ENCODE results near the gene BPIFB6.

The BPIFB6 gene

DNA sequence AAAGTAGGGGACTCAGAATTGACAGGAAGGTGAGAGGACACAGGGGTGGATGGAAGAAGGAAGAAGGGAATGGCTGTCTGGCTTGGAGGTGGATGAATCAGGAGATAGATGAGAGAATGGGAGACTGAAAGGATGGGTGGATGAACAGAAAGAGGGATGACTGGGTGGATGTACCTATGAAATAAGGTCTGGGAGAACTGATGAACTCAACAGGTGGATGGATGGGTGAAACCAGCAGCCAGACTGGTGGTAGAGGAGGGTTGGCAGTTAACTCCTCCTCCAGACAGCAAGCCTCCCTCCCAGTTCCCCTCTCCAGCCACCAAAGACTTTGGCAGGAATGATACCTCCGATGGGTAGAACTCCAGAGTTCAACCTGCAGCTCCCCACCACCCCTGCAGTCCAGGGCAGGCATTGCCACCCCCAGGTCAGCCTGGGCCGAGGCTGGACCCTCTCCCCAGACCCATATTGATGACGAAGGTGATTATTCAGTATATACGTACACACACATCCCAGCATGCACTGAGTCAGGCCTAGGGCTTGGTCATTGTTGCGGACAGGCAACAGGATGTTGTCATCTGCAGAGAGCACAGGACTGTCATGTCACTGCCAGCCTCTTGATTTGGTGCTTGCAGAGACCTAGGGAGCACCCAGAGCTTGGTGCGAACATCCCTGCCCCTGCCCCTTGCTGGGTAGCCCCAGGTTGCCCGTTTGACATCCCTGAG, 29.2 kb upstream of the BPIFB6 start:
- no peak for DNase-seq

DNA sequence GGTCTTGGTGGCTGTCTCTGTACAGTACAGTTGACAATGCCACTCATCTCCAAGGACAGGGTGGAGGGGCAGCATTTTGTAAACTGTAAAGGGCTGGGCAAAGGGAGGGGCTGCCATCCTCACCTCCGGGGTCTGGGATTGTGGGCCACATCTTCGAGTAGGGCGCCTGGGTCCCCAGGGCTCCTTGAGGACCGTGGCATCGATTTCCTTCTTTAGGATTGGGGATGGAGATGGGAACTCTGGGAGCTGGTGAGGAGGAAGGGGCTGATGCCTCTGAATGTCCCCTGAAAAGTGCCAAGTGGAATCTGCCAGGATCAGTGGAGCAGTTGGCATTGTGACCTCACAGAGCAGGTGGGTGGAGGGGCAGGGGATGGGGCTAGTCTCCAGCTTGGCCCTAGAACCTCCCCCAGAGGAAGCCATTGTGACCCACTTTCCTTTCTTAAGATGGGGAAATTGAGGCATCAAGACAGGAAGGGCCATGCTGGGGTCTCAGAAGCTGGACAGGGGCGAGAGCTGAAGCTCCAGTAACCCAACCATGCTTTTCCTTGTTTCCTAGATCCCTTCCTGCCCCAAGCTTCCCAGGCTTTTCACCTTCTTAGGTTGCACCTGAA, 27.2 kb upstream of the BPIFB6 start, which contains the start of gene SUN5:
TSS of gene SUN5 (minus strand) at position 293 of the 611 bp plus-strand sequence. CDS start at position 200, 93 bp downstream.
- no peak for DNase-seq

DNA sequence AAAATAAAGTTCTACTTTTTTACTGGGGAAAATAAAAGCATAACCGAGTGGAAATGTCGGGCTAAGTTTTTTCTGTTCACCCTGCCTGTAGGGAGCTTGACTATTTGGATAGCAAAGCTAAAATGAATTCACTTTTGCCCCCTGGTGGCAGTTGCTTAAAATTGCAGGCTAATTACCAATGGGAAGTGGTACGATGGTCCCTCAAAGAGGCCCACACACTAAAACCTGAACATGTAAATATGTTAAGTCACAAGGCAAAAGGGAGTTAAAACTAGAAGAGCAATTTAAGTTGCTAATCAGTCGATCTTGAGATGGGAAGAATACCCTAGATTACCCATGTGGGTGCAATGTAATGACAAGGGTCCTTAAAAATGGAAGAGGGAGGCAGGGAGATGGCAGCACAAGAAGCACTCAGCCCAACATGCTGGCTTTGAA, 26.3 kb upstream of the BPIFB6 start:
- no peak for DNase-seq

DNA sequence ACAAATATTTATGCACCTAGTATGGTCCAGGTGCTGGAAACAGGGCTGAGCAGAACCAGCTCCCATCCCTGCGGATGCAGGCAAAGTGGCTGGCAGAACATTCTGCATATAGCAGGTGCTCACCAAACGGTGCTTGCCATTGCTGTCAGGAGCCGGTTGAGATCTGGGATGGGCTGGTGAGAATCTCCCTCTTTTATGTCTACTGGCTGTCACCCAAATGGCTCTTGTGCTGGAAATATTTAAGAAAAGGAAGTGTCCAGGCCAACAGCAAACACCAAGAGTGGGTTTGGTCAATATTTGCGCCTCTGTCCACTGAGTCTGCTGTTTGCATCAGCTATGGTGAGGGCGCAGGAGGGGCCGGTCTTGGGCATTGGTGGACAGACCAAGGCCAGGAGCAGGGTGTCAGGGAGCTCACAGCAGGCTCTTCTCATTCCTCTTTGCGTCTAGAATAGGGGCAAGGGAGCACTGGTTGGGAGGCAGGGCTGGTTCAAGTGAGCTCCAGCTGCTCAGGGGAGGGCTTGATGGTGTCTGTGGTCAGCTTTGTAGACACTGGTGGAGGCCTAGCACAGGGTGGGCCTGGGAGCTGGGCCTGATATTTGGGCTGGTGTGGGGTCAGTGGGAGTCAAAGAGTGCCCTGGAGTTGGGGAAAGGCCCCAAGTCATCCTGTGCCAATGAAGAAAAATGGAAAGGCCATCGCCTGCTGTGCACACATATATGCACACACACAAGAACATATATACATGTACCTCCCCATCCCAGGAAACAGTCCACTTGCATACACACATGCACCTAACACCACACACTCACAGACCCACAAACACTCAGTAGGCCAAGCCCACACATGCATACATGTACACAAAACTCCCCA, 25.3 kb upstream of the BPIFB6 start:
- DNase-seq: no peak

DNA sequence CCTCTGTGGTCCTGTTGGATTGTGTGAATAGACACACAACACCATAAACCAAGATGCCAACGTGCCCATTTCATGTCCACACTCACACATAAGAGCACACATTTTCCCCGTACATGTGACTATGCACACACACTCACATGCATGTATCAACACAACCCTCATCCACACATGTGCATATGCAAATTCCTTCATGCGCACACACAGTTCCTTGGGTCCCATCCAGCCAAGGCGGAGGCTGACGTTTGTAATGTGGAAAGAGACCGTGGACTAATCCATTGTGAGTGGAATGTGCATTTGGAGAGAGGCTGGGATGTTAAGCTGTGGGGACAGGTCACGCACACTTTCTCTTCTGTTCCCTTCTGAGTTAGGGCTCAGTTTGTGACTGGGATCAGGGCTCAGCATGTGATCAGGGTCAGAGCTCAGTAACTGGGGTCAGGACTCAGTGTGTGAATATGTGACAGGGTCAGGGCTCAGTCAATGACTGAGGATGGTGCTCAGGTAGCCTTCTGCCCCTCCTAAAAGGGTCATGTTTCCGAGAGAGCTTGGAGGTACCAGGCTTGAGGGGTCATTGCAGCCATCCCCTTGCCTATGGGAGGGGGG, 24.6 kb upstream of the BPIFB6 start:
- no peak for DNase-seq

DNA sequence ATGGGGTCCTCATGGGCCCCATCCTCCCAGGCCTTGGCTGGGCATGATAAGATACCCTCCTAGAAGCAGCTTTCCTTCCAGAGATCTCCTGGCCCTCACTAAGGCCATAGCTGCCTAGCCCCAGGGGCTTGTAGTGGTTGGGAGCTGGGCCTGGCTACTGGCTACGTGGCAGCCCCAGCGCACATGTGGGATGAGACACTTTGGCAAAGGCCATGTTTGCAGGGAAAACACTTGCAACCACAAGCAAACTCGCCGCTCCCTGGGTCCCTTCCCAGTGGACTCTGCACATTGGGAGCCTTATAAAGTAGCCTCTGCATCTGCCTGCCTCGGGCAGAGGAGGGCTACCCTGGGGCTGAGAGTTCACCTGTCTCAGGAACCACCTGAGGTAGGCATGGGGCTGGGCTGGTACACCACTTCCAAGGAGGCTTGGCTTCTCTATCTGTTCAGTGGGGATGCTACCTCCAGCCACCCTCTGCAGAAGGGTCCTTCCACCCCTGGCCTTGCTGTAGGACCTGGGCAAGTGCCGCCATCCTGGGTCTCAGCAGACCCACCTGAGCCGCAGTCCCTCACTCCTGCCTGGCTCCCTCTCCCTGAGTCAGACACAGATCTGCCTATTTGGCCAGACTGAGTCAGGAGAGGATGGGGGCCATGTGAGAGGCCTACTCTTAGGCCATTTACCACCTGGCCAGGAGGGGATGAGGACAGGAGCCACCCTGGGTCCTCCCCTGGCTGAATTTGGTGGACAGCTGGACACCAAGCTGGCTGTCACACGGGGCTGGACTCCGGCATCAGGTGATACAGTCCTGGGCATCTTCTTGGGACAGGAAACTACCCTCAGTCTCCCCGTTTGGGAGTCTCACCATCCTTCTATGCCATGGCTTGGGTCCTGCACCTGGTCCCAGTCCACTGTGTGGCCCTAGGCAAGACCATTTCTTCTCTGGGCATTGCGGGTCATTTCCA, 23.8 kb upstream of the BPIFB6 start, which contains the start of gene BPIFB2:
TSS of gene BPIFB2 (plus strand) at position 329 of the 960 bp plus-strand sequence. CDS start 871 bp downstream, outside the sequence.
- DNase-seq: no peak

DNA sequence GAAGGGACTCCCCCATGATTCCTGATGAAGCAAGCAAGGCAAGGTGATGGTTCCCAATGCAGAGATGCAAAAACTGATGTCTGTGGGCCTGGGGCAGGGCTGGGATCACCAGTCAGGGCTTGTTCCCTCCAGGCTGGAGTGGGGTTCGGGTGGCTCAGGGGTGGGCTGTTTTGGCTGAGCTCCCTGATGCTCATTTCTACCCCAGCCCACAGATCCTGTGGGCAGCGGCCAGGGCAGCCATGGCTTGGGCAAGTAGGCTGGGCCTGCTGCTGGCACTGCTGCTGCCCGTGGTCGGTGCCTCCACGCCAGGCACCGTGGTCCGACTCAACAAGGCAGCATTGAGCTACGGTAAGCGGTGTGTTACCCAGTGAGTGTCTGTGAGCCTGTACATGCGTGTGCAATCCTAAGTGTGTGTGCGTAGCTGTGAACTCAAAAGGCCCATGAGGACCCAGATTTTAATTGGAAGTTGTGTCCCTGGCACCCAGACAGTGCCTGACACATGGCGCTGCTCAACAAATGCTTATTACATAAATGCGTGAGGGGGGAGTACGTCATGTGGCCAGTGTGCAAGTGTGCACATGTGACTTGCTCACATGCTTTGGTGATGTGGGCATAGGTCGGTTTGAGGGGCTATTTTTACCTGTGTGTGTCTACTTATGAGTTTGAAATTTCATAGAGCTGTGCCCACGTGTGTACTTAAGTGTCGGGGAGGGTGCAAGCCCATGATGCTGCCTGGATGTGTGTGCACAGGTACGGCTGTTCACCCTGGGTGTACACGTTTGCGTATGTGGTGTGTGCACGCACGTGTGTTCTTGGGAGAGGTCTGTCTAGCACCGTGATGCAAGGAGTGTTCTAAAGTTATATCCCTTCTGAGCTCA, 22.9 kb upstream of the BPIFB6 start:
- DNase-seq: no peak

DNA sequence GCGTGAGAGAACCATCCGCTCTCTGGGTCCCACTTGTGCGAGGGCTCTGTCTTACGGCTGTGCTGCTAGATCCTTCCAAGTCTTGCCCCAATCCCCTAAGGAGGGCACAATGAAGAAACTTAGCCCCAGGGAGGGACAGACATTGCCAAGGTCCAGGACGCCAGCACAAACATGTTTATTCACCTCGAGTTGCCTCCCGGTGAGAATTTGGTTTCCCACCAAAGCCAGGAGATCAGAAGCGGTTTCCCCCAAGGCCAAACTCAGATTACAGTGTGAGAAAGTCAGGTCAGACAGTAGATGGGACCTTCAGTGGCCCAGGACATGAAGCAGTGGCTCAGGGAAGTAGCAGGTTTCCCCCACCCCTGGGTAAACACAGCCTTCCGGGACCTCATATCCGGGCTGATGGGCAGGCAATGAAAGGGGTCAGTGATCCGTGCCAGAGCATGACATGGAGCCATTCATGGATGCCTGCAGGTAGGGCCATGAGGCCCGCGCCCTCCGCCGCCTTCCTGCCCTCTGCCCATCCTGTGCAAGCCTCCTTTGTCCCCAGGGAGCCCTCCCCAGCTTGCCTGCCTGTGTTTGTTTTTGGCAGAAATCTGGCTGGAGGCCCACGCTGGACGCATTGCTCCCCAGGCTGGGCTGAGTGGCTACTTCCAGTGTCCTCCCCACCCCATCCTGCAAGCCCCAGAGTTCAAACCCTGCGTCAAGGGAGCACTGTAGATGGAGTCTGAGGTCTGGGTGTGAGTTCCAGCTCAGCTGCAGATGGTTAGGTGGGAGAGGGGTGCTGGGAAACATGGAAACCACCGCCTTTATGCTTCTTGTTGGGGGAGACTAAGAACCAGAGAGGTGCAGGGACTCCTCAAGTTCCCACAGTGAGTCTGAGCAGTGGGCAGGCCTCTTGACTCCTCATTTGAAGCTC, 22.0 kb upstream of the BPIFB6 start:
- DNase-seq: no peak

DNA sequence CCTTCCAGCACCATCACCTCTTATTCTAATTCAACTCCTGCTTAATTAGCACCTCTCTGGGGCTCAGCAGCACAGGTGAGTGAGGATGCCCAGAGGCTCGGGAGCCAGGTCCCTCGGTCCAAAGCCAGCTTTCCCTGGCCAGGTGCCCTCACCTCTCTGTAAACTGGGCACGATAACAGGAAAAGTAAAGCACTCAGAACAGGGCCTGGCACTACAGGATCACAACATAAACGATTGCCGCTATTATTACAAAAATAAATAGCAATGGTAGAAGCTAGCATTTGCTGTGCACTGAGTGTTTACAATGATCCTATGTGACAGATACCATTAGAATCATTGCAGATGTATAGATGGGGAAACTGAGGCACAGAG, 21.3 kb upstream of the BPIFB6 start:
- no peak for DNase-seq

DNA sequence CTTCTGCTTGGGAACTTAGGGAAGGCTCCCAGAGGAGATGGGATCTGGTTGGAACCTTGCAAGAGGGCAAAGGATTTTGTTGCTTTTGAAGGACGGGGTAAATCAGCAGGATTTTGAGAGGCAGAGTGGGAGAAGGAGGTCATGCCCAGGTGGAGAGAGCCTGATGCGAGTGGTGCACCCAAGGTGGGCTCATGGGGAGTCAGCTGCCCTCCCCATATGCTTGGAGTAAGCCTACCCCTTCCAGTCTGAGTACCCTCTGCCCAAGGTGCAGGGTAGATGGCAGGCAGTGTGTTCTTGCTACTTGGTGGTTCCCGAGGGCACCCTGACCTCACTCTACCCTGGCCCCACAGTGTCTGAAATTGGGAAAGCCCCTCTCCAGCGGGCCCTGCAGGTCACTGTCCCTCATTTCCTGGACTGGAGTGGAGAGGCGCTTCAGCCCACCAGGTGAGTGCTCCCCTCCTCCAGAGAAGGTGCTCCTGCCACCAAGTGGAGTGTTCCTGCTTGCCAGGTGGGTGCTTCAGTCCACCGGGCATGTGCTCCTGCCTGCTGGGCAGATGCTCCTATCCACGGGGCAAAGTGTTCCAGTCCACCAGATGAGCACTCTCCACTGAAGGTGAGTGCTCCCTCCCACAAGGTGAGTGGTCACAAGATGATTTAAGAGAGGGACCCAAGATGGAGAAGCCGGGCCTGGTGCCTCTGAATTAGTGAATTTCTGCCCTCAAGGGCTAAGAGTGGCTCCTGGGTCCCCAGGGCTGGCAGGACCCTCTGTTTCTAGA, 20.6 kb upstream of the BPIFB6 start:
- DNase-seq: no peak

DNA sequence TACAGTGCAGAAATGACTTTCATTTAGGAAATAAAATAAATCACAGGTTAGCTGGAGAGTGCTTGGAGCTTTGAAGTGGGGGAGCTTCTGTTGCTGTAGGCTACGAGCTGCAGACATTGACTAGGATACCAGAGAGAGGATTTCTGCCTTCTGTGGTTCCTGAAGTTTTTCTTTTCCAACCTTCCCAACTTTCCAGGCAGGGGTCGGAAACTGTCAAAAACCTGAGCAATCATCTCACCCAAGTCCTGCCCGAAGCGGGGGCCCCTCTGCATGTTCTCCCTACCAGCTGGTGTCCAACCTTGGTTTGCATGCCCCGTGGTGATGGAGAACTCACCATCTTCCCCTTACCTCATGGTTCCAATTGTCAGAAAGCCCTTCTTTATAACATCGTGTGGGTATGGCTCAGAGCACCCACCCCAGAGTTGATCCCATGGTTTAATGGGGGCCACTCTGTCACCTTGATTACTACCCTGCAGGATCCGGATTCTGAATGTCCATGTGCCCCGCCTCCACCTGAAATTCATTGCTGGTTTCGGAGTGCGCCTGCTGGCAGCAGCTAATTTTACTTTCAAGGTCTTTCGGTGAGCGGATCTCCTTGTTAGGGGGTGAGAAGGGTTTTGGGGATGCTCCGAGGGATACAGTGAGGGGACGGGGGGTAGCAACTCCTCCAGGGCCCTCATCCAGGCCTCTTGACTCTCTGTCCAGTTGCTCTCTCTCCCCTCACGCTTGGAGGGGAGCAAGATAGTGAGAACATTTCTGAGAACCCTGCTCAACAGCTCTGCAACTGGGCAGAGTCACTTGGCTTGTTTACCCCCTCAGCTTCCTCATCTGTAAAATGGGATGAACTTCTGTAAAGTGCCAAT, 18.9 kb upstream of the BPIFB6 start:
- no peak for DNase-seq

DNA sequence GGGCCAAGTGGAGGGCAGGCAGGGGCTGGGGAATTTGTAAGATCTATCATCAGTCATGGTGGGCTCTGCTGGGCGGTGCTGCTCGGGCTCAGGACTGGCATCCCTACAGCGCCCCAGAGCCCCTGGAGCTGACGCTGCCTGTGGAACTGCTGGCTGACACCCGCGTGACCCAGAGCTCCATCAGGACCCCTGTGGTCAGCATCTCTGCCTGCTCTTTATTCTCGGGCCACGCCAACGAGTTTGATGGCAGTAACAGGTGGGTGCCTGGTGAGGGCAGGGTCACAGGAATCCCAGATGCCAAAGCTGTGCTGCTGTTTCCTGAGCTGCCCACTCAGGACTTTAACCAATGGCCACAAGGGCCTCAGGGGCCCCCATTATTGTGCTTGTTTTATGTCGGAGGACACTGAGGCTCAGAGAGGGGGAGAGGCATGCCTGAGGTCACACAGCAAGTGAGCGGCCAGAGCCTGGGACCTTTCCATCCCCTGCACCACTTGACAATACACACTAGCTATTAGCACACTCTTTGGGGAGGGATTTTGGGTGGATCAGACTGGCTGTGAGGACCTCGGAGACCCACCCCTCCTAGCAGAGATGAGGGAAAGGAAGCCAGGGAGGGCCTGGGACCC, 17.6 kb upstream of the BPIFB6 start:
- no peak for DNase-seq

DNA sequence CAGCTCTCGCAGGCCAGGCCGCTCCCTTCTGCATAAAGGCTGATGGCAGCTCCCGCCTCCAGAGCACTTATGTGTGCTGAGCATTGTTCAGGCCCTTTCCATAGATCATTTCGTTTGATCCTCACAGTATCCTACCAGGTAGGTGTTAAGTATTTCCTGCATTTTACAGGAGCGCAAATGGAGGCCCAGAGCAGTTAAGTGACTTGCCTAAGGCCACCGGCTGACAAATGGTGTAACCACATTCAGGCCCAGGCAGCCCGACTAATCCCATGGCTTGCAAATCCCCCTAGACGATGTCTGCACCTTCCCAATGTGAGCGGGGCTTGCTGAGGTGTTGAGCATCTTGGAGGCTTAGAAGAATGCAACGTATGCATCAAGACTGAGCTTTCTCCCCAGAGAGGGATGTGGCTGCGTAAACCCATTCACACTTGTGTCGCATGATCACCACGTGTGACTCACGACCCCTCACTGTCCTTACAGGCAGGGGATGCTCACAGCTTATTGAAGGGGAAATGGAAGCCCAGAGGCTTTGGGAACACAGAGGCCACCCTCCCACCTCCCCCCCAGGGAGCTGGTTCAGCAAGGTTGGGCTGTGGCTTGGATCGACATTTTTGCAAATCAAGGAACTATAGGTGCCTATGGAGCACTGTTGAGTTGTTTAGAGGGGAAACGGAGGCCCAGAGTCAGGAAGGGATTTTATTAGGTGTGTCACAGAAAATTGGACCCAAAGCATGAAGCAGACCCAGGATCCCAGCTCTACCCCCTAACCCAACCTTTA, 16.9 kb upstream of the BPIFB6 start:
- no peak for DNase-seq

DNA sequence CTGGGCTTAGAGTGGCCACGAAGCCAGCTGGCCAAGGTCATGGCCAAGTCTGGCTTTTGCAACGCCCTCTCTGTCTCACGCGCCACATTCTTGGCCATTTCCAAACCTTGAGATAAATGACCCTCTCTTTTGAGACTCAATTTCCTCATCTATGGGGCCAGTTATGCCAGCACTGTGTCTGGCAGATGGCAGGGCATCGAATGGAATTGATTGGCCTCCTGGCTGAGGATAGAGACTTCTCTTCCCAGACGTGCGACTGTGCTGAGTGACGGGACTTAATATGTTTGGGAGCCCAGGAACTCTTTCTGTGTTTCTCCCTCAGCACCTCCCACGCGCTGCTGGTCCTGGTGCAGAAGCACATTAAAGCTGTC, 16.3 kb upstream of the BPIFB6 start:
- DNase-seq: no peak

DNA sequence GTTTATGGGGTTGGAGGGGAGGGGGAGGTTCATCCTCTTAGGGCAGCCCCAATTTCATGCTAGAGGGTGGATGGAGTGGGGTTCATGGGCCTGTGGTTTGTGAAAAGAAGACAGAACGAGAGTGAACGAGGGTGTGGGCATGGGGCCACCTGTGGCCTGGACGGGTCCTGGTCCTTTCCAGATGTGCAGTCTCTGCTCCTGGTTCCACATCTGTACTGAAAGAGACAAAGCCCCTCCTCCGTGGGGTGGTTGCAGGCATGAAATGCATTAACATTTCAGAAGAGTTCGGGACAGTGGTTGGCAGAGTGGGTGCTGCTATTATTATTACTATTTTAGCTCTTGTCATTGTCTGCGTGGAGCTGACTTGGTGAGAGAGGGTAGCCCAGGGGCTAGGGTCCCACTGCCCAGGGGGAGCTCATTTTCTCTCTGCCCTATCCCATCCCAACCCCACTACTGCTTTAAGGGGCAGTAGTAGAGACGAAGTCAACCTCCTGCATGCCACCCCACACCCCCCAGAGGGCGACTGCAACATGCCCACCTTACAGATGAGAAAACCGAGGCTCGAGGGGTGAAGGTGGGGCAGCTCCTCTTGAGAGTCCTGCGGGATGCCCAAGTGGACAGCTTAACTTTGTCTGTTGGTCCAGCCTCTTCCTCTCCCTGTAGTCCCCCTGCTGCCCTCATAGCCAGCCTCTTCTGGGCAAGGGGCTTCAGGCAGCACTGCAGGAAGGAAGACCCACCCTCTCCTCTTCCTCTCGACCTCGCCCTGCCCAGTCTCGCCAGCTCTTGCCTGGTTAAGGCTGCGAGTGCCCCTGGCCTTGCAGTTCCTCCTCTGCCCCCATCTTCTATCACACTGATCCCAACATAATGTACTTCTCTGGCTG, 15.5 kb upstream of the BPIFB6 start:
- DNase-seq: no peak

Measured in cortex of kidney (tissue), 1 donor.